Lower leg skin (tissue), 3 donors: ENCODE measurements around the gene PAK5.

Experiments
- CTCF ChIP-seq, 3 donors: fragments of 450-650 bp; IDR thresholded peaks; one replicate each; pipeline ENCODE4 v1.5.1; 2016; ENCODE audit warnings: antibody characterized with exemption in 3 of 3, mild to moderate bottlenecking in 3 of 3, moderate library complexity in 2 of 3
- POLR2A ChIP-seq, 2 donors: fragments of 450-650 bp; IDR thresholded peaks; one replicate each; pipeline ENCODE4 v1.6.1; 2016 to 2017; ENCODE audit warnings: antibody characterized with exemption in 2 of 2, mild to moderate bottlenecking in 1 of 2, moderate library complexity in 1 of 2

DNA sequence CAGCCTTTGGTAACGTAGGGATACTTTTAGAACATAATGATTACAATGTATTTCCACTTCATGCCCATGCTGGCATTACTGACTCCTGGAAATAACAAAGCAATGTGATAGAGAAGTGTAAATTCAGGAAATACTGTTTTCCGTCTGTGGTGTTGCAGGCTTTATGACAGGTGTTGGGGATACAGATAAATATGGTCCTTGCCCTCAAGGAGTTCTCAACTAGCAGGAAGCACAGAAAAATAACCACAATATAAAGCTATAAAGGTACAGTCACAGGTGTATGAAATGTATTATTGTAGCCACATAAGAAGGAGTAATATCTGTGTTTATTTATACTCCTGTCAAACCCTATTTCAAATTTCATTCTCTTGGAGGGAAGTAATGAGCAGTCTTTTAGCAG, 337.4 kb downstream of the PAK5 start:
- no peak for TF ChIP-seq CTCF (IDR thresholded peaks at IDR 0.05)
- no peak for TF ChIP-seq POLR2A (IDR thresholded peaks at IDR 0.05)
